Measurements from ENCODE around the gene ARPC3.
"Not testable (repeated sequence)": the region's sequence is repeated elsewhere in the genome, so short reads cannot be mapped to it uniquely, and the experiment has no call there.

- not testable (repeated sequence) for TF ChIP-seq CTCF, POLR2A, POLR2AphosphoS5 (IDR thresholded peaks at IDR 0.05)
These were observed 44.9 kb downstream of the ARPC3 start for GRCh38 chr12:110405126-110405662.

All from suprapubic skin (tissue), 4 donors.